Lower leg skin (tissue), 4 donors: Measurements from ENCODE around the gene MEIS2. TPM values are rescaled to one million over a fixed set of nuclear protein-coding genes. Genes with fewer than 3 reads are reported as not detected.

ENCODE experiments used
- DNase-seq, 2 donors: peaks; one replicate each; pipeline ENCODE4 v3.0.0-alpha.2; 2019; ENCODE audit warnings: low spot score in 2 of 2
- H3K4me3 ChIP-seq: fragments of 200-600 bp; sonication (generic); 2 replicates; pipeline ENCODE4 v1.5.1; 2017; ENCODE audit warnings: mild to moderate bottlenecking, low read depth; ENCODE audit not compliant: poor library complexity, severe bottlenecking
- POLR2A ChIP-seq, 2 donors: fragments of 450-650 bp; IDR thresholded peaks; one replicate each; pipeline ENCODE4 v1.6.1; 2016 to 2017; ENCODE audit warnings: antibody characterized with exemption in 2 of 2, mild to moderate bottlenecking in 1 of 2, moderate library complexity in 1 of 2
- WGBS, 2 donors: methylation state at CpG; one replicate each; pipeline ENCODE4 v1.1.5; 2018; 5-methylcytosine and 5-hydroxymethylcytosine counted together
- intact Hi-C: fragments of 100-400 bp; cut with DNase I; formaldehyde crosslinking; loops from one replicate; pipeline ENCODE4 v1.15.0; 2023; ENCODE audit warnings: low total_unique reads
- total RNA-seq, 4 donors: library from RNA; depleted of rRNA; stranded (reverse); fragments of >200 nt; gene quantifications; one replicate each; pipeline ENCODE4 v1.1.0, GENCODE V29; 2016
- TF ChIP-seq, protein P1 (sequence below), 3 donors: fragments of 450-650 bp; IDR thresholded peaks; one replicate each; pipeline ENCODE4 v1.5.1; 2016; ENCODE audit warnings: antibody characterized with exemption in 3 of 3, mild to moderate bottlenecking in 3 of 3, moderate library complexity in 2 of 3

The MEIS2 gene
- total RNA-seq, 4 donors from 2014 or later, result 12.9 to 18.5 (median 15.8) TPM

DNA sequence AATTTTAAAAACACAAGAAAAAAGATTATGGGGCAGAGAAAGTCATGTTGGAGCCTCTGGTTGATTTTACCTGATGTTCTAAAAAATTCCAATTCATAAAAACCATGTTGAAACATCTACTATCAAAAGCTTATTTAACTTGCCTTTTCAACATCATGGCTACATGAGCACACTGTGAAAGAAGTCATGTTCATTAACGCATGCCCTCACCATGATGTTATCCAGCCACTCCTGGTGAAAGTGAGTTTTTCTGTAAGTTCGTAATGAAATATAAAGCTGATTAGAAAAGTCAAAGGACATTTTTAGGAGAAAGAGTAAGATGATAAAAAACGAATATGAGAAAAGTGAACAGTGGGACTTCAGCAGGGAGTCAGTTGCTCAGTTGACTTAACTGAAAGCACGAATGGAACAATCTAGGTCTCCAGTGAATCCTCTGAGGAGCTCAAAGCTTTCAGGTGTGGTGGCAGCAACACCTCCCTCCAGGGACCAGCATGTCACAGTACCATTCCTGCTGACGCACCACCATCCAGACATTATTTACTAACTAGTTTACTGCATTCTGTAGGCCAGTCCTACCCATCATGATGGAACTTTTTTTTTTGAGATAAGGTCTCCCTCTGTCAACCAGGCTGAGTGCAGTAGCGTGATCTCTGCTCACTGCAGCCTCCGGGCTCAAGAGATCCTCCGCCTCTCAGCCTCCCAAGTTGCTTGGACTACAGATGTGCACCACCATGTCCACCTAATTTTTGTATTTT lies 95.2 kb downstream of the MEIS2 start:
- 80 to 83% methylated on average over 8 of the region's 8 CpGs for WGBS, 2 donors
- DNase-seq, result no peak
- no peak for TF ChIP-seq POLR2A (IDR thresholded peaks at IDR 0.05)
- TF ChIP-seq, protein P1, sequence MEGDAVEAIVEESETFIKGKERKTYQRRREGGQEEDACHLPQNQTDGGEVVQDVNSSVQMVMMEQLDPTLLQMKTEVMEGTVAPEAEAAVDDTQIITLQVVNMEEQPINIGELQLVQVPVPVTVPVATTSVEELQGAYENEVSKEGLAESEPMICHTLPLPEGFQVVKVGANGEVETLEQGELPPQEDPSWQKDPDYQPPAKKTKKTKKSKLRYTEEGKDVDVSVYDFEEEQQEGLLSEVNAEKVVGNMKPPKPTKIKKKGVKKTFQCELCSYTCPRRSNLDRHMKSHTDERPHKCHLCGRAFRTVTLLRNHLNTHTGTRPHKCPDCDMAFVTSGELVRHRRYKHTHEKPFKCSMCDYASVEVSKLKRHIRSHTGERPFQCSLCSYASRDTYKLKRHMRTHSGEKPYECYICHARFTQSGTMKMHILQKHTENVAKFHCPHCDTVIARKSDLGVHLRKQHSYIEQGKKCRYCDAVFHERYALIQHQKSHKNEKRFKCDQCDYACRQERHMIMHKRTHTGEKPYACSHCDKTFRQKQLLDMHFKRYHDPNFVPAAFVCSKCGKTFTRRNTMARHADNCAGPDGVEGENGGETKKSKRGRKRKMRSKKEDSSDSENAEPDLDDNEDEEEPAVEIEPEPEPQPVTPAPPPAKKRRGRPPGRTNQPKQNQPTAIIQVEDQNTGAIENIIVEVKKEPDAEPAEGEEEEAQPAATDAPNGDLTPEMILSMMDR (IDR thresholded peaks at IDR 0.05), result no peak
- intact Hi-C loops, result no loop called here
- no peak overlapping the region for H3K4me3 ChIP-seq

DNA sequence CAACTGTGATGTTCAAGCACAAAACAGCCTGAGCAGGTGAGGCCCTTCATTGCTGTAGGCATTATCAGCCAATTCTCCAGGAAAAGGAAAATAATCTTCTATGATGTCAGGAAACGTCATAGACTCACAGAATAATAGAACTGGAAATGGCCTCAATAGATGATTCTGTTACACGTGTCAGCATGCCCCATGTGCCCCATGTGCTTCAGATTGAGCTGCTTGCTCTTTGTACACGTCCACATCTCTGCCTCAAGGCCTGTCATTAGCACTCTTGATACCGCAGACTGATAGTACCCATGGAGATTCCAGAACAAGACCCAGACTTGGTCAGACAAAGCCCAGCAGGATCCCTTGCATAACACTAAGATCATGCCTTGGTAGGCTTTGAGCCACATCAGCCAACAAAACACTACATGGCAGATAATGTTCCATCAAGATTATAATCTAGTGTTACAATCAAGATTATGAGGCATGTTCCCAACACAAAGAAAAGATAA lies 95.9 kb downstream of the MEIS2 start:
- intact Hi-C loops, result no loop called here
- TF ChIP-seq, protein P1 (IDR thresholded peaks at IDR 0.05), result no peak
- TF ChIP-seq POLR2A (IDR thresholded peaks at IDR 0.05), result no peak
- 60 to 72% methylated on average over 4 of the region's 4 CpGs for WGBS, 2 donors
- no peak for DNase-seq
- no peak overlapping the region for H3K4me3 ChIP-seq

DNA sequence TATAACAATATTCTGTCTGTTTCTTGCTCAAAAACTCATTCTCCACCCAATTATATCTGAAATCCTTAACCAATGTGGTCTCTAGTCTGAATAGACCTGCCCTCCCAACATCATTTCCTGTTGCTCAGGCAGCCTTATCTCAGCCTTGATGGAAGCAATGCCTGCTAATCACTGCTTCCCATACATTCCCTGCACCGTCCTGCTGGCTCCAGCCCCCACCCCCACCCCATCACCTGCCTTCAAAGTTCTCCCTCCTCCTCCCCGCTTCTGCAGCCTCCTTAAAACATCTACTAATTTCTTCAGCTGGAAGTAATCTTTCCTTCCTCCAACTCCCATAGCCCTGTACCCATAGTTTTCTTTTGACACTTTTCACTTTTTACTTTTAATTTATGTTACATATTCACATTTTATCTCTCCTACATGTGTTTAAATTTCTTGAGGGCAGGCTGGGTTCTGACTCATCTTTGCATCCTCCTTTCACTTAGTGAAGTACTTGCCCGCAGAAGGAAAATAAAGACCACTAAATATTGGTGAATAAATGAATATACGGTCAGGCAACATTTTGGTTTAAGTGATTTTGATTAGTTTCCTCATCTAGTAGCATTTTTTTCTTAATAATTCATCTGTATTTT lies 98.2 kb downstream of the MEIS2 start:
- H3K4me3 ChIP-seq, result no peak overlapping the region
- intact Hi-C loops, result no loop called here
- no peak for DNase-seq
- 91 to 94% methylated on average over 4 of the region's 4 CpGs for WGBS, 2 donors
- no peak for TF ChIP-seq POLR2A (IDR thresholded peaks at IDR 0.05)
- TF ChIP-seq, protein P1 (IDR thresholded peaks at IDR 0.05), result no peak

DNA sequence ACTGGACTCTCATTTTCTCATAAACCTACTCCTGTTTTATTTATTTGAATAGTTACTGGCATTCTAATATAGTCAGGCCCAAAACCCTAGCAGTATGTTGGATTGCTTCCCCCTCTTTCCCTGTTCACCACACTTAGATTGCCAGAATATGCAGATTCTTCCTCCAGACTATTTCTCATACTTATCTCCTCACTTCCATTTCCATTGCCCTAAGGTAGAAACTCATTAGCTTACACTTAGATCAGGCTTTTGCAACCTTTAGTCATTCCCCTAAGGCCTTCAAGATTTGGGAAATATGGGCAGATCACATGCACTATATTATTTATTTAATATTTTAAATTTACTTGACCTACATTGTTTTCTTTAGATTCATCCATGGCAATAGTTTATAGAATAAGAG lies 98.9 kb downstream of the MEIS2 start:
- H3K4me3 ChIP-seq, result no peak overlapping the region
- intact Hi-C loops, result no loop called here
- TF ChIP-seq, protein P1 (IDR thresholded peaks at IDR 0.05), result no peak
- TF ChIP-seq POLR2A (IDR thresholded peaks at IDR 0.05), result no peak
- DNase-seq, result no peak

DNA sequence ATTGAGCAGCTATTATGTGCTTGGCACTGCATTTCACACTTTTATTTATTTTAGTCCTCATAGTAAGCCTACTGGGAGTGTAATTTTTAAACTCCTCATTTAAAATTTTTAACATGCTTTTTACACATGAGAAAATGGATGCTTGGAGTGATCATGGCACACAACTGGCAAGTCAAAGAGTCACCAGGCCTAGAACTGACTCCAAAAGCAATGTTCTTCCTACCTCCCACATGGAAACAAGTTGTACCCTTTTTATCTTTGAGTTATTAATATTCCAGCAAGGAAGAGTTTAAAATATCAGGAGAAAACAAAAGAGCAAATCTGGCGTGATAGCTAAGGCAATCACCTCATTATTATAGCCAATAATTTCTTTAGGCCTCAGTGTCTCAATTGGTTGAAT lies 100.6 kb downstream of the MEIS2 start:
- TF ChIP-seq, protein P1 (IDR thresholded peaks at IDR 0.05), result no peak
- no peak for TF ChIP-seq POLR2A (IDR thresholded peaks at IDR 0.05)
- DNase-seq, result no peak
- H3K4me3 ChIP-seq, result no peak overlapping the region
- intact Hi-C loops, result no loop called here
- 95 to 100% methylated on average over 1 of the region's 1 CpG for WGBS, 2 donors
